Measurements from ENCODE around the gene FANCB.

Gene FANCB

DNA sequence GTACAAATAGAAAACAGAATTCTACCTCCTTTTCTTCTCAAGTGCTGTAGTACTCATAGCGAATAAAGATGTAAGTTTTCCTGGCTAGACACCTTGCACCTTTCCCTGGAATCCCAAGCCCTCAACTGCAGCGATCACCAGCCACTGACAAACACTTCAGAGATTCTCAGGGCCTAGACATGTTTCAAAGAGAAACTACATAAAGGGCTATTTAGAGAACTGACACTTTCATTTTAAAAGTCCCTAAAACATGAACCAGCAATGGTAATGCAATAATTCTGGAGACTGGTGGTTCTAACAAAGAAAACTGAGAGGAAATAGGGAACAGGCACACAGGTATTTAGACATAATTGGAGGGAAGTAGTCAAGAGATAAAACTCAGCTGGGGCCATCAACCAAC, 35.7 kb downstream of the FANCB start:
- no peak for DNase-seq (ENCODE audit: low read depth in 3 of 3, low spot score in 1 of 3)

DNA sequence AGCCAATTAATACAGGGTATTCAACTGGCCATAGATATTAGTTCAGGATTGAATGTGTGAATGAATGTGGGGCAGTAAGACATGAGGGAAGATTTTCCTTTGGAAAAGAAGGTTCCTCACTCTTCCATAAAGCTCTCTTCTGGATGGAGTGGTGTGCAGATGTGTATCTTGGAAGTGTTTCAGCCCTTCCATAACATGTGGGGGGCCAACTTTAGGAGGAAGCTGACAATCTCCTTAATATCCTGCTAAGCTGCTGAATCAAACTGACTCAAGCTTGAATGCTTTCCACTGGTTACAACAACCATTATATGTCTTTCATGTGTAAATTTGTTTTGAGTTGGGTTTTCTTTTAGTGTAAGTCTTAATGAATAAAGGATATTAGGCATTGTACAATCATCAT, 40.3 kb downstream of the FANCB start:
- no peak for DNase-seq (ENCODE audit: low read depth in 3 of 3, low spot score in 1 of 3)

DNA sequence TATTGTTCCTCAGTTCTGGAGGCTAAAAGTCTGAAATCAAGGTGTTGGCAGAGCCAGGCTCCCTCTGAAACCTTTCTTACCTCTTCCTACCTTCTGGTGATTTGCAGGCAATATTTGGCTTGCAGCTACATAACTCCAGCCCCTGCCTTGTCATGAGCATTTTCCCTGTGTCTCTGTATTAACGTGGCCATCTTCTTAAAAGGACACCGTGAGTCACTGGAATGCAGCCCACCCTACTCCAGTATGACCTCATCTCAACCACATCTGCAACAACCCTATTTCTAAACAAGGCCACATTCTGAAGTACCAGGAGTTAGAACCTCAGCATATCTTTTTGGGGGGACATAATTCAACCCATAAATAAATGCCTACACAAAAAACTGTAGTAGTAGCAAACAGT, 40.7 kb downstream of the FANCB start:
- DNase-seq (ENCODE audit: low read depth in 3 of 3, low spot score in 1 of 3), result no peak

DNA sequence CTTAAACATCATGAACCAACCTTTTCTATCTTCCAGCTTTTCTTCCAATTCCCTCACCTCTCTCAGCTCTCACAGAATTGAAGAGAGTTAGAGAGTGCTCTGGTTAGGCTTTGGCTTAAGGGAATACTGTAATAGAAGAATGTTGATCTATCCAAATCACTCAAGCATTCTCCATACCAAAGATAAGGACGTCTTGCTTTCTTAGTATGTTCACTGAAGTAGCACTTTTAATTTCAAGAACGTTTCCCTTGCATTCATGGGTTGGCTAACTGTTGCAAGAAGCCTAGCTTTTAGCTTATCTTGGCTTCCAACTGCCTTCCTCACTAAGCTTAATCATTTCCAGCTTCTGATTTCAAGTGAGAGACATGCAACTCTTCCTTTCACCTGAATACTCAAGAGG, 43.2 kb downstream of the FANCB start:
- no peak for DNase-seq (ENCODE audit: low read depth in 3 of 3, low spot score in 1 of 3)

DNA sequence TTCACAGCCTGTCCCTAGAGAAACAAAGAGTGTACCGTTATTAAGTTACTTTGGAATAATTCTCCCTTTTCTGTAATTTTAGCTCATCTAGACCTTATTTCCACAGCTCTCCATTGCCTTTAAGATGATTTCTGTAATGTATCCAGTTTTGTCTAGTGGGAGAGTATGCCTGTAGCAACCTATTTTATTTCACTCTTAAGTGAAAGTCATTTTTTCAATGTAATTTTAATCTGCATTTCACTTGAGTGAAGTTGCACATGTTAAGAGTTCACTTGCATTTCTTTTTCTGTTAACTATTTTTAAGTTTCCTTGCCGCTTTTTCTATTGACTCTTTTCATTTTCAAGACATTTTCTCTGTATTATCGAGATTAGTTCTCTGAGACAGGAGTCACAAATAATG, 46.5 kb downstream of the FANCB start:
- DNase-seq (ENCODE audit: low read depth in 3 of 3, low spot score in 1 of 3), result no peak

DNA sequence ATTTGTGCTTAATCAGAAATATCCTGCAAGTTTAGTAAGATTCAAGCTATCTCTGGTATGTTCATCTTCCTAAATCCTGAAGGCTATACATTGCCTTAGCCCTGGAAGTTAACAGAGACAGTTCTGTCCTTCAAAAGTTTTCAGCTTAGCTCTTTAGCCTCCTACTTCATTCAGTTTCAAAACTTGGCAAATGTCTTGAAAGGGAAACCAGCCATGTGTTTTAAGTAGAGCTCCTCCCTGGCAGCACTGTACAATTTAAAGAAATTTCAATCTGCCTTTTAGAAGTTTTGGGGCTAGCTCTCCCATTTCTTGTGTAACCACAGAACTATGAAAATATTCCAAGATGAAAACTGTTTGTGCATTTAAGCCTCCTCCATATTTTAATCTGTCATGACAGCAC, 47.0 kb downstream of the FANCB start:
- DNase-seq (ENCODE audit: low read depth in 3 of 3, low spot score in 1 of 3), result no peak

DNA sequence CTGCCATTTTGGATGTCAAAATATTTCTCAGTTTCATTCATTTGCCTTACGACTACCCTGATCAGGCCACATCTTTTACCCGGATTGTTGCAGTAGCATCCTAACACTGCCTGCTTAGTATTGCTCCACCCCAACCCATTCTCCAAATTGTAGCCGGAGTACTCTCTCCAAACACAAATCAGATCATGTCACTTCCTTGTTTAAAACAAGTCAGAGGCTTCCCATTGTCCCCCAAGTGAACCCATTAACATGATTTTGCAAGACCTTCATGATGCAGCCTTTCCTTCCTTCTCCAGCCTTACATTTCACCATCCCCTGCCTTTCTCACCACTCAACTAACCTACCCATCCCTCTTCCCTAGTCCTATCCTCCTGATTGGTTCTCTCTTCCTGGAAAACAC, 53.1 kb downstream of the FANCB start:
- DNase-seq (ENCODE audit: low read depth in 3 of 3, low spot score in 1 of 3), result no peak

DNA sequence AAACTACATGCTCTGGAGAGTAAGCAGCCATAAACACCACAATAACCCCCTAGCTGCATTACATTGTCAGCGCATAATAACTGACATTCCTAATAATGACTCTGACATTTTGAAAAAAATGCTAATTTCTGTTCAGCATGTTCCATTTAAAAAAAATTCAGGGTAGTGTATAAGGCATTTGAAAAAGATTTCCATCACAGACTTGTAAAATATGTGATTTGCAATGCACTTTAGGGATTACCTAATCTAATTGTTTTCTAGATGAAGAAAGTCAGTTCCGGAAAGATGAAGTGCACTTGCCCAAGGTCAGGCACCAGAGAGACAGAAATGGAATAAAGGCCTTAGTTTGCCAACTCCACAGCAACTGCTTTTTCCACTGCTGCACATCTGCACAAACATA, 55.3 kb downstream of the FANCB start:
- DNase-seq (ENCODE audit: low read depth in 3 of 3, low spot score in 1 of 3), result no peak

DNA sequence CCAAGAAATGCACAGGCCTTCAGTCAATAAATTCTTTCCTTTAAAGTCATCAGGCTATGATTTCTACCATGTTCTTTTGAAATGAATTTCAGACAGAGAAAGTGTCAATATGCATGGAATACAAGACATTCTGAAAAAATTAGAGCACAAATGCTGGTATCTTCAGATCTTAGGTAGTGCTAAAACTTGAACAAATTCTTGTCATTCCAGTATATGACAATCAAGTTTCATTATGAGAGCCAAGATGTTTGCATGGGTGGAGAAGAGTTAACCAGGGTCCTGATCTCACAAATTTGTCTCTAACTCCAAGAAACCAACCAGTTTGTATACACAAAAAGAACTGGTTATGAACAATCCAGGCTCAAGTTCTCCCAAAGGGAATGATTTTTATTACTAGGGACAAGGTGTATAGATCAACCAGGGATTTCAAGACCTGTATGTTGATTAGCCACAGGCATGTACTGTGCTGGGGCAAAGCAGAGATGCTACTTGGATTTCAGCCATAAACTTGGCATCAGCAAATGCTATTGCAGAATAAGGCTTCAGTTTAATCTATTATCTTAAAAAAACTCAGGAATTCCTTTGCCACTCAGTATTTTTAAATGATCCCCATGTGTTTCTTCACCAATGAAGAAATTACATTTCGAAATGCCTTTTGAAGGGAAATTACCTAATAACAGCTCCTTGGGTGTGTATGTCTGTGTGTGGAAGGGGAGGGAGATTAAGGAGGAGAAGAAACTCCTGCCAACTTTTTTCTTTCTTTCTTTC, 69.7 kb downstream of the FANCB start:
- no peak for DNase-seq (ENCODE audit: low read depth in 3 of 3, low spot score in 1 of 3)

DNA sequence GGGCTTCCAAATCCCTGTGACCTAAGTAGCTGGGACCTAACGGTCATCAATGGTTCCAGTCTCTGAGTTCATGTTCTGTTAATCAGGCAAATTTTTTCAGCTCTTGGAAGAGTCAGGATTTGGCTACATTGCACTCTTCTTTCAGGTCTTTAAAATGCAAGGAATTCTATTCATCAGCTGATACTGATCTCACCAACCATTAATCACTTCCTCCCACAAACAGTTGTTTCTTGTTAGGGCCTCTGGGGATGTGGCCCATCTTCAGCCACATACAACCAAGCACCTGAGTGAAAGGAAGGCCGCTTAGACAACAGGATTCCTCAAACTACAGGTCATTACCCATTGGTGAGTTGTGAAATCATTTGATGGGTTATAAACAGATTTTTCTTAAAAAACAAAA, 71.7 kb downstream of the FANCB start:
- DNase-seq (ENCODE audit: low read depth in 3 of 3, low spot score in 1 of 3), result no peak

DNA sequence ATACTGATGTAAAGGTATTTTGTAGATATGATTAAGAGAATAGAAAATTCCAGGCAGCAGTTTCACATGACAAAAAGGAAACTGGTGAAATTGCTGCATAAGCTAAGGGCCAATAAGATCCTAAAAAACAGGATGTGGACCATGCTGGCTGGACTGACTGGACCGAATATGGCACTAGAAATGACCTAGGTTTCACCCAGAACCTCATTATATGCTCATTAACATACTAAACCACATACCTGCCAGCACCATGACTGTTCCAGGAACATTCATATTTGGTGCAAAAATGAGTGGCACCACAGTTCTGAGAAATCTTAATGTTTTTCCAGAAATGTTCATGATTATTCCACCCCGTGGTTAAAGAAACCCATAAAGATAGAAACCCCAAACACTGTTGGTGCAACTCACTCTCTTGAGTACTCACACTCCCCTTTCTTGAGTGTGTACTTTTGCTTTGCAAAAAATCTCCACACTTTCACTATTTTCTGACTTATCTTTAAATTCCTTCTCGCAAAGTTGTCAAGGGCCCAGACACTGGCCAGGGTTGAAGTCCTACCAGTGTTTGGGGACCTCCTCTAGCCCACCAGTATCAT, 74.0 kb downstream of the FANCB start:
- no peak for DNase-seq (ENCODE audit: low read depth in 3 of 3, low spot score in 1 of 3)

Data from stimulated activated CD4-positive, alpha-beta T cell treated with anti-CD3 and anti-CD28 coated beads, TNF-alpha, amount 100 ng/mL, for 1 hour (primary cell).